Measurements from ENCODE around the gene NPC1.
"Not testable (repeated sequence)": the region's sequence is repeated elsewhere in the genome, so short reads cannot be mapped to it uniquely, and the experiment has no call there.

NPC1 gene

DNA sequence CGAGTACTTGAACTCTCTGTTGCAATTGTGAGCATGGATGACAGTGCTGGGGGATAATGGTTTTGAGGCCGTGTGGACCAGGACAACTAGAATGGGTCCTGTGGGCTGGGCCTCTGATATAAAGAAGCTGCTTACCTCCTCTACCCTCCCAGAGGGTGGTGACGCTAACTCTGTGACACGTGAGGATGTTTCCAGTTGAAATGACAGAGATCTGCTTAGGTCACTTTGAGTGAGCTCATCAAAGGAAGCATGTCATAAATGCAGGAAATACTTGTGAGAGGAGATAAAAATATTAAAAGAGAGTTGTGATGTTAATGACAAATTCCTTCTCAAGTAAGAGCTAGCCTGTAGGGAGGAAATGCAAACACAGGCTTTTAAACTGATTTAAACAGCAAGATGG is 66.6 kb downstream of the NPC1 start:
- DNase-seq = peak in 1 of 2 donors; percentile 38

DNA sequence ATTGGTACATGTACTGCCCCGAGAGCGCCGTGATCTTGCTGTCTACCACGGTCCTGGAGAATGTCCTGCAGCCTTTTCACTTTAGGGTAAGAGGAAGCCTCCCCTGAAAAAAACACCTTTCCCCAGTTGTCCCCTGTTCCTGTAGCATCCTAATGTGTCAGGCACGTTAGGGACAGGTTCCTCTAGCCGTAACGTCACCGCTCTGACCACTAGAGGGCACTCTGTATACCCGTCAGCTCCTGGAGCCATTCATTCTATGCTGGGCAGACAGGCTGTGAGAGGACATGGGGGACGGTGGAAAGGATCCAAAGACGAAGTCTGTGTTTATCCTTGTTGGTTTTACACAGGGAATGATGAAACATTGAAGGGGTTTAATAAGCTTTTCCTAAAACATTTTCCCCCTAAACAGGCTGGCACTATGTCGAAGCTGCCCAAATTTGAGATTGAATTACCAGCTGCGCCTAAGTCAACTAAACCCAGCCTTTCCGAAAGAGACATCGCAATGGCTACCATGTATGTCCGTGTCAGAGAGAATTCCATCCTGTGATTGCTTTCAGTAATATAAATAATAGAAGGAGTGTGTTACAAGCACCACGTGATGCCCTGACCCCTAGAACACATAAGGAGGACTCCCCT is 70.3 kb downstream of the NPC1 start:
- peak; percentile 76 to 84 for DNase-seq

GRCh38 chr18:23512641-23513040 is 73.7 kb downstream of the NPC1 start:
- DNase-seq = no peak

DNA sequence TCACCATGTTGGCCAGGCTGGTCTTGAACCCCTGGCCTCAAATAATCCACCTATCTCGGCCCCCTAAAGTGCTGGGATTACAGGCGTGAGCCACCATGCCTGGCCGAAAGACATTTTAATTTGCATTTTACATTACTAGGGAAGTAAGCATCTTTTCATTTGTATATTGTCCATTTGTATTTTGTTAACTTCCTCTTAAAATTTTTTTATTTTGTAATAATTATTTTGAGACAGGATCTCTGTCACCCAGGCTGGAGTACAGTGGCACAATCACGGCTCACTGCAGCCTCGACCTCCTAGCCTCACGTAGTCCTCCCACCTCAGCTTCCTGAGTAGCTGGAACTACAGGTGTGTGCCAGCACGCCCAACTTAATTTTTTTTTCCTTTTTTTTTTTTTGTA is 74.1 kb downstream of the NPC1 start:
- DNase-seq = peak in 1 of 2 donors; percentile 51

DNA sequence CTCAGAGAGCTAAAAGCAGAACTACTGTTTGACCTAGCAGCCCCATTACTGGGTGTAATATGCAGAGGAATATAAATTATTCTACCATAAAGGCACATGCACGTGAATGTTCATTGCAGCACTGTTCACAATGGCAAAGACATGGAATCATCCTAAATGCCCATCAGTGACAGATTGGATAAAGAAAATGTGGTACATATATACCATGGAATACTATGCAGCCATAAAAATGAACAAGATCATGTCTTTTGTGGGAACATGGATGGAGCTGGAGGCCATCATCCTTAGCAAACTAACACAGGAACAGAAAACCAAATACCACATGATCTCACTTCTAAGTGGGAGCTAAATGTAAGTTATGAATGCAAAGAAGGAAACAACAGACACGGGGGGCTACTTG is 75.4 kb downstream of the NPC1 start:
- not testable (repeated sequence) for DNase-seq

DNA sequence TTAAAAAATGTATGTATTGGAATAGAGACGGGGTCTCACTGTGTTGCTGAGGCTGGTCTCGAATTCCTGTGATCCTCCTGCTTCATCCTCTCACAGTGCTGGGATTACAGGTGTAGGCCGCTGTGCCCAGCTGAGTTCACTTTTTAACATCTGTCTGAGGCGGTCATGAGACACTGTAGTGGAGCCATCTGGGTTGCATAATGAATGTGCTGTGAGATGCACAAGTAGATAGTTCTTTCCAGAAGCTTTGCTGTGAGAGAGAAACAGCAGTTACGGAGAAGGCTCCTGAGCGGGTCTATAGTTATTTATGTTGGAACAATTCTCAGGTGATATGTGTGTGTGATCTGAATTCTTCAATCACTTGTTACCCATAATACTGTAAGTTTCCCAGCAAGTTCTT is 79.9 kb downstream of the NPC1 start:
- no peak for DNase-seq

DNA sequence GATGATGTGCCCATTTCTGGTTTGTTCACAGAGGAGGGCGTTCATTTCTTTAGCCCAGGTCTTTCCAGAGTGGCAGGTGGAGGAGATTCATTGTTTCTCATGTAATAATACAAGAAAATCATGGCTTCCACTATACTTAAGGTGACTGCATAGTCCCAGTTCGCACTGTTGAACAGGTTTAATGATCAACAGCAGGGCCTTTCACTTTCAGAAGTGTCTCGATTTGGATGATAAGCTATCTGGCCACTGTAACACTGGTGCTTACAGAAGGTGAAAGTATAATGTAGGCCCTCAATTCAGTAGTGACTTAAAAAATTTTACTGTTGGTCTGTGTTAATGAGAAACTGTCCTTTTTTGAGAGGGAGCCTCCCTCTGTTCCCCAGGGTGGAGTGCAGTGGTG is 81.6 kb downstream of the NPC1 start:
- DNase-seq = no peak

DNA sequence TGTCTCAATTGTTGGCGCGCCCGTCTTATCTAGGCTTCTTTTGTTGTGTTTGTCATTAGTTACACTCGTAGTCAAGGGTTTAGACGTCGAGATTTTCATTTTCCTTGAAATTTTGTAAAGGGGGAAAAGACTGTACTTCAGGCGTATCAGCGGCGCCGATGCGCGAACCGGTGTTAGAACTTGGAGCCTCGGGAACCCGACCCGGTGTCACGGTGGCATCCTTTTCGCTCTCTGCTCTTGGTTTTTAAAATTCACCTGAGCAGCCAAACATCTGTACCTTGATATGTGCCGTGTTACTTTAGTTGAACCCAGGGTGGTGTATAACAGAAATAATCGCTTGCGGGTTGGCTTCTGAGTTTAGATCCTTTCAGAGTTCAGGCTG is 82.4 kb downstream of the NPC1 start:
- DNase-seq = no peak

DNA sequence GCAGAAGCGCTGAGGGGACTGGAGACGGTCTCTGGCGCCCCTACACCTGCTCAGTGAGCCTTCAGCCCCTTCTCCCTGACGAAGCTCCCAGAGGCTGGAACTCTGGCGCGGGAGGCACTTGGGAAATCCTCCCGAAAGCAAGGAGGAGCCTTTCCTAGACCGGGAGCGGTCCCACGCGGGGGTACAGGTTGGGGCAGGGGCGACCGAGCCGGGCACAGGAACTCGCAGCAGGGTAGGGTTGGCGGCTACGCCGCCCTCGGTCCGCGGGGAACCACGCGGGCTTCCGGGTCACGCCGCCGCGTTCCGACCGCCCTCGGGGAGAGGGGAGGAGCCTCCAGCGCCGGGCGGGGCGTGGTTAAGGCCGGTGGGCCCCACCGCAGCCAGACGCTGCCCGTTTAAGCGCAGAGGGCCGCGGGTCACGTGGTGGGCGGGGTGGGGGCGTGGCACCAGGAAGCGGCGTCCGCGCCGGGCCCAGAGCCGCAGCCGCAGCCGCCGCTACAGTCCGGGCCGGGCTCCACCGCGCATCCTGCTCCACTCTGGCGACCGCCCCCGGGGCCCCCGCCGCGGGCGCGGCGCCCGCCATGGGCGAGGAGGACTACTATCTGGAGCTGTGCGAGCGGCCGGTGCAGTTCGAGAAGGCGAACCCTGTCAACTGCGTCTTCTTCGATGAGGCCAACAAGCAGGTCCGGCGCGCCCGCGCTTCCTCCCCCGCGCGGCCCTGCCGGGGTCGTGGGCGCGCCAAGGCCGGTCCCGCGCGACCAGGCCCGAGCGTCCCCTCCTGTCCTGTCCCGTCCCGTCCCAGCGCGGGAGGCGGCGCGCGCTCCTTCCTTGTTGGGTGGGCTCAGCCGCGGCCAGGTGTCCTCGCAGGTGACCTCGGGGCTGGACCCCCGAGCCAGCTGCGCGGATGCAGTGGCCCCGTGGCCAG is 83.0 kb downstream of the NPC1 start, which contains the start of gene RMC1:
RMC1 (plus strand) TSS at position 474 of the 925 bp plus-strand sequence; CDS start at position 582, 108 bp downstream.
- peak; percentile 97 to 98 for DNase-seq

DNA sequence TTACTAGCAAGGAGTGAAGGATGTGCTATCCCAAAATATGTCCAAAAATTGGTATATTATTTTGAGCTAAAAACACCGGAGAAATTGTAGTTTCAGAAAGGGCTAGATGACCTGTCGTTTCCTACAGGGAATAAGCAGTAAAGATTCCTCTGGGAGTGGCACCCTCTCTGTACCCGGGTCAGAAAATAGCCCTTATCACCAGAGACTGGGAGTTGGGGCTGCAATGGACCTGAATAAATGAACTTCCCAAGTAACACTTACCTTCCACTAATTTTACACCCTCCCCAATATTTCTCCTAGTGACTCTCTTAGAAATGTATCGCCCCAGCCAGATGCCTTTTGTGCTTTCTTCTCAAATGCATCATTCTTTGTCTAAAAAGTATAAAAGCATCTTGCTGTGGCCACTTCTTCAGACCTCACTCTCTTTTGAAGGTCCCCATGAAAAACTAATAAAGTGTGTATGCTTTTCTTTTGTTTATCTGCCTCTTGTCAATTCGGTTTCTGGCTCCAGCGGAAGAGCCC is 83.7 kb downstream of the NPC1 start:
- DNase-seq = no peak

DNA sequence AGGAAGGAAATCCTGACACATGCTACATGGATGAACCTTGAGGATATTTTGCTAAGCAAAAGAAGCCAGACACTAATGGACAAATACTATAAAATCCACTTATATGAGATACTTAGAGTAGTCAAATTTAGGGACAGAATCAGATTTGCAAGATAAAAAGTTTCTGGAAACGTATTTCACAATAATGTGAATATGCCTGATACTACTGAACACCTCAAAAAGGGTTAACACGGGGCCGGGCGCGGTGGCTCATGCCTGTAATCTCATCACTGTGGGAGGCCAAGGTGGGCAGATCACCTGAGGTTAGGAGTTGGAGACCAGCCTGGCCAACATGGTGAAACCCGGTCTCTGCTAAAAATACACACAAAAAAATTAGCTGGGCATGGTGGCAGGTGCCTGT is 84.7 kb downstream of the NPC1 start:
- no peak for DNase-seq

- DNase-seq = peak; percentile 42 to 59
Measured at GRCh38 chr18:23499291-23499781, 87.0 kb downstream of the NPC1 start.

DNA sequence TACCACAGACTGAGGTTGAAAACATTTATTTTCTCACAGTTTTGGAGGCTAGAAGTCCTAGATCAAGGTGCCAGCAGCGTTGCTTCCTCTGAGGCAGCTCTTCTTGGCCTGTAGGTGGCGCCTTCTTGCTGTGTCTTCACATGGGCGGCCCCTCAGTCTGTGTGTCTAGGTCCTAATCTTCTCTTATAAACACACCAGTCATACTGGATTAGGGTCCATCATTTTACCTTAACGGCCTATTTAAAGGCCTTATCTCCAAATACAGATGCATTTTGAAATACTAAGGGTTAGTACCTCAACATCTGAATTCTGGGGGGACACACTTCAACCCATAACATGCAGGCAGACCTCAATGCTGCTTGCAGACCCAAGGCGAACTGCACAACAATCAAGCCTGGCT is 87.4 kb downstream of the NPC1 start:
- DNase-seq = peak; percentile 54 to 73

DNA sequence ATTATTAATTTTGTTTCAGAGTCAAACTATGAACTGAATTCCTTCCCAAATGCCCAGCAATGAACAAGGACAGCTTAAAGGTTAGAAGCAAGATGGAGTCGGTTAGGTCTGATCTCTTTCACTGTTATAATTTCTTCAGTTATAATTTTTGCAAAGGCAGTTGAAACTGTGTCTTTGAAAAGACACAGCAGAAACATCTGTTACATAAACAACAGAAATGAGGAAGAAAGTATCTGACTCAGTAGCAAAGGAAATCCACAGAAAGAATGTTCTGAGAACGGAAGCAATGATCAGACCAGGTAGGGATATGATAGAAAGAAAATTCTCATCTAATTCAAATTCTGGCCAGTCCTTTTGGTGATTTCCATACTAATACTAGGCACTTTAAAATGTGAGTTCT is 88.2 kb downstream of the NPC1 start:
- DNase-seq = no peak

DNA sequence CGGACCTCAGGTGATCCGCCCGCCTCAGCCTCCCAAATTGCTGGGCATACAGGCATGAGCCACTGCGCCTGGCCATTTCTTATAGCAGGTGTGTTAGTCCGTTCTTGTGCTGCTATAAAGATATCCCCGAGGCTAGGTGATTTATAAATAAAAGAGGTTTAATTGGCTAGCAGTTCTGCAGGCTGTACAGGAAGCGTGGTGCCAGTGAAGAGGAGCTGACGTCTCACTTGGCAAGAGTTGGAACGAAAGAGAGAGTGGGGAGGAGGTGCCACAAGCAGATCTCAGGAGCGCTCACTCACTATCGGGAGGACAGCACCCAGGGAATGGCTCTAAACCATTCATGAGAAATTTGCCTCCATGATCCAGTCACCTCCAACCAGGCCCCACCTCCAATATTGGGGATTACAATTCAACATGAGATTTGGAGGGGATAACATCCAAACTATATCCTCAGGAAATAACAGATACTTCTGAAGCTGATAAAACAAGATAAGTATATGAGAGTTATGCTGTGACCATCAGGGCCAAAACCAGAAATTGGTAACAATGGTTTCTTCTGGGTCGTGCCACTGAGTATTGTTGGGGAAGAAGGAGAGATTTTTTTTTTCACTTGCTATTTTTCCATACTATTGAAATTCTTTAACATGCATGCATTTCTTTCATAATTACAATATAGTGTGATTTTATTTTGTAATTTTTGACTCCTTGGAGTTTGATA is 90.4 kb downstream of the NPC1 start:
- DNase-seq = no peak

GRCh38 chr18:23494992-23495391 is 91.3 kb downstream of the NPC1 start:
- DNase-seq = no peak

GRCh38 chr18:23493654-23494053 is 92.7 kb downstream of the NPC1 start:
- DNase-seq = no peak

DNA sequence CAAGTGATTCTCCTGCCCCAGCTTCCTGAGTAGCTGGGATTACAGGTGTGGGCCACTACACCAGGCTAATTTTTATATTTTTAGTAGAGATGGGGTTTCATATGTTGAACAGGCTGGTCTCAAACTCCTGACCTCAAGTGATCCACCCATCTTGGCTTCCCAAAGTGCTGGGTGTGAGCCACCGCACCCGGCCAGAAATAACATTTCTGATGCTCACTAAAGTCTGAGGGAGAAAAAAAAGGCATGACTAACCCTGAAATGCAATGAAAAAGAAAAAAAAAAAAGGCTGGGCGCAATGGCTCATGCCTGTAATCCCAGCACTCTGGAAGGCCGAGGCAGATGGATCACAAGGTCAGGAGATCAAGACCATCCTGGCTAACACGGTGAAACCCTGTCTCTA is 96.7 kb downstream of the NPC1 start:
- DNase-seq = not testable (repeated sequence)

GRCh38 chr18:23487738-23488570 is 98.4 kb downstream of the NPC1 start:
- peak; percentile 35 to 51 for DNase-seq

DNA sequence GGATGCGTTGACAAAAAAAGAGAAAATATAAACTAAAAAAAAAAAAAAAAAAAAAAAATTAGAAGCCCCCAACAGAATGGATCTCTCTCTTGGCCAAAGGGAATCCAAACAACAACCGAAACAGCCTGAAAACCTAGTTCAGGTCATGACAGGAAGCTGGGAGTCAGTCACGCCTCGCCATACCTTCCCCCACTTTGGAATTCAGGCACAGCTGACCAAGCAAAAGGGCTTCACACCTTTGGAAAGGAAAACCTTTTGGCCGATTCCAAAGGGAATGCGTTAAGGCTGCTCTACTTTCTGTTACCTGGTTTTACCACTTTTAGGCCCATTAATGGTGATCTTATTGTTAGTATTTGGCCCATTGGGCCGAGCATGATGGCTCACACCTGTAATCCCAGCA is 100.9 kb downstream of the NPC1 start:
- DNase-seq = no peak

GRCh38 chr18:23484561-23485182 is 101.6 kb downstream of the NPC1 start:
- no peak for DNase-seq
